BE2C (cell line): ENCODE measurements around the gene ABTB2.

ENCODE experiments used
- DNase-seq: peaks from one replicate; pipeline ENCODE4 v3.0.0-alpha.2; 2020
- H3K27me3 ChIP-seq: fragments of 250-450 bp; sonication (Bioruptor Pico); 2 replicates; pipeline ENCODE4 v1.5.1; 2020; ENCODE audit warnings: mild to moderate bottlenecking
- H3K36me3 ChIP-seq: fragments of 250-450 bp; sonication (Bioruptor Pico); 2 replicates; pipeline ENCODE4 v1.5.1; 2020; ENCODE audit warnings: mild to moderate bottlenecking
- H3K4me1 ChIP-seq: fragments of 250-450 bp; sonication (Bioruptor Pico); 2 replicates; pipeline ENCODE4 v1.5.1; 2020
- H3K4me3 ChIP-seq: 2 replicates; pipeline ENCODE4 v1.5.1; 2011; ENCODE audit warnings: low read depth, low read length
- H3K9me3 ChIP-seq: fragments of 250-450 bp; sonication (Bioruptor Pico); 2 replicates; pipeline ENCODE4 v1.5.1; 2020
- TF ChIP-seq, protein P1 (sequence below): IDR thresholded peaks from 2 replicates; pipeline ENCODE4 v1.5.1; 2012; ENCODE audit warnings: mild to moderate bottlenecking, low read depth, low read length

The ABTB2 gene

GRCh38 chr11:34314176-34314575, 43.6 kb downstream of the ABTB2 start:
- Histone ChIP-seq H3K36me3 (no peaks in the 10 kb centered on the region), H3K4me1 (no peaks in the 10 kb centered on the region), H3K9me3 (no peaks in the 10 kb centered on the region), H3K4me3 (no peak overlapping the region), H3K27me3 (no peaks in the 10 kb centered on the region)
- TF ChIP-seq, protein P1, sequence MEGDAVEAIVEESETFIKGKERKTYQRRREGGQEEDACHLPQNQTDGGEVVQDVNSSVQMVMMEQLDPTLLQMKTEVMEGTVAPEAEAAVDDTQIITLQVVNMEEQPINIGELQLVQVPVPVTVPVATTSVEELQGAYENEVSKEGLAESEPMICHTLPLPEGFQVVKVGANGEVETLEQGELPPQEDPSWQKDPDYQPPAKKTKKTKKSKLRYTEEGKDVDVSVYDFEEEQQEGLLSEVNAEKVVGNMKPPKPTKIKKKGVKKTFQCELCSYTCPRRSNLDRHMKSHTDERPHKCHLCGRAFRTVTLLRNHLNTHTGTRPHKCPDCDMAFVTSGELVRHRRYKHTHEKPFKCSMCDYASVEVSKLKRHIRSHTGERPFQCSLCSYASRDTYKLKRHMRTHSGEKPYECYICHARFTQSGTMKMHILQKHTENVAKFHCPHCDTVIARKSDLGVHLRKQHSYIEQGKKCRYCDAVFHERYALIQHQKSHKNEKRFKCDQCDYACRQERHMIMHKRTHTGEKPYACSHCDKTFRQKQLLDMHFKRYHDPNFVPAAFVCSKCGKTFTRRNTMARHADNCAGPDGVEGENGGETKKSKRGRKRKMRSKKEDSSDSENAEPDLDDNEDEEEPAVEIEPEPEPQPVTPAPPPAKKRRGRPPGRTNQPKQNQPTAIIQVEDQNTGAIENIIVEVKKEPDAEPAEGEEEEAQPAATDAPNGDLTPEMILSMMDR, result no peak
- no peak for DNase-seq

- DNase-seq, result no peak
- Histone ChIP-seq H3K36me3 (no peaks in the 10 kb centered on the region), H3K4me1 (no peaks in the 10 kb centered on the region), H3K9me3 (no peaks in the 10 kb centered on the region), H3K4me3 (no peak overlapping the region), H3K27me3 (no peaks in the 10 kb centered on the region)
- TF ChIP-seq, protein P1, result no peak
Observed at GRCh38 chr11:34313099-34313517, 44.7 kb downstream of the ABTB2 start.

- H3K4me1 ChIP-seq, result no peaks in the 10 kb centered on the region
- DNase-seq, result no peak
Observed at GRCh38 chr11:34311126-34311525, 46.7 kb downstream of the ABTB2 start.

GRCh38 chr11:34309965-34310364, 47.8 kb downstream of the ABTB2 start:
- Histone ChIP-seq H3K36me3 (no peaks in the 10 kb centered on the region), H3K9me3 (no peaks in the 10 kb centered on the region), H3K27me3 (no peaks in the 10 kb centered on the region), H3K4me1 (no peaks in the 10 kb centered on the region), H3K4me3 (no peak overlapping the region)
- no peak for DNase-seq
- TF ChIP-seq, protein P1, result no peak

More at GRCh38 chr11:34311126-34311525, 46.7 kb downstream of the ABTB2 start:
- Histone ChIP-seq H3K4me3 (no peak overlapping the region), H3K27me3 (no peaks in the 10 kb centered on the region), H3K36me3 (no peaks in the 10 kb centered on the region), H3K9me3 (no peaks in the 10 kb centered on the region)
- TF ChIP-seq, protein P1, result no peak

DNA sequence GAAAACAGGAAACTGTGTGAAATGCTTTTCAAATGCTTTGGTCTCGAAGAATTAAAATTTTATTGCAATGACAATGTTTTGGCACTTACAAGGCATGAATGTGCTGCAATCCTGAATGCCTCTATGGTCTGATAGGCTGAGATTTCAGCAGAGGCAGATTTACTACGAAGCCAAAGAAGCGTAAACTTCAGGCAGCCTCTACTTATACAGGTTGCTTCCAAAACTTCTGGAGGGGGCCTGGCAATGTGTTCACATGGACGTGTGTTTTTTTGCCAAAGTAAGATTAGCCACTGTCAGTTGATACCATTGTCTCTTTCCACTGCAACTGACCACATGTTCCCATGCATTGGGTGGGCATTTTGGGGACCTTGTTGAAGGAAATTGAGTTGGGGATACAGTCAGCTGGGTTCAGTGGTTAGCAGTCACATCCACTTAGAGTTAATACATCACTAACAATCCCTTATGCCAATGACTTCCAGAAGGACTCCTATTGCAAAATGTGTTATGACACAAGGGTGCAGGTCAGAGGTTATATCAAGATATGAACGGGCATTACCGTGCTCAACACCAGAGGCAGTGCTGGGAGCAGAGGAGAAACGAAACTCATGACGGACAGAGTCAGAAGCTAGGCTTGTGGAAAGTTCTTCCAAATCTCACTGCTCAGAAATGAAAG, 48.8 kb downstream of the ABTB2 start:
- Histone ChIP-seq H3K27me3 (no peaks in the 10 kb centered on the region), H3K4me3 (no peak overlapping the region), H3K36me3 (no peaks in the 10 kb centered on the region), H3K9me3 (no peaks in the 10 kb centered on the region), H3K4me1 (no peaks in the 10 kb centered on the region)
- no peak for DNase-seq
- TF ChIP-seq, protein P1, result no peak

DNA sequence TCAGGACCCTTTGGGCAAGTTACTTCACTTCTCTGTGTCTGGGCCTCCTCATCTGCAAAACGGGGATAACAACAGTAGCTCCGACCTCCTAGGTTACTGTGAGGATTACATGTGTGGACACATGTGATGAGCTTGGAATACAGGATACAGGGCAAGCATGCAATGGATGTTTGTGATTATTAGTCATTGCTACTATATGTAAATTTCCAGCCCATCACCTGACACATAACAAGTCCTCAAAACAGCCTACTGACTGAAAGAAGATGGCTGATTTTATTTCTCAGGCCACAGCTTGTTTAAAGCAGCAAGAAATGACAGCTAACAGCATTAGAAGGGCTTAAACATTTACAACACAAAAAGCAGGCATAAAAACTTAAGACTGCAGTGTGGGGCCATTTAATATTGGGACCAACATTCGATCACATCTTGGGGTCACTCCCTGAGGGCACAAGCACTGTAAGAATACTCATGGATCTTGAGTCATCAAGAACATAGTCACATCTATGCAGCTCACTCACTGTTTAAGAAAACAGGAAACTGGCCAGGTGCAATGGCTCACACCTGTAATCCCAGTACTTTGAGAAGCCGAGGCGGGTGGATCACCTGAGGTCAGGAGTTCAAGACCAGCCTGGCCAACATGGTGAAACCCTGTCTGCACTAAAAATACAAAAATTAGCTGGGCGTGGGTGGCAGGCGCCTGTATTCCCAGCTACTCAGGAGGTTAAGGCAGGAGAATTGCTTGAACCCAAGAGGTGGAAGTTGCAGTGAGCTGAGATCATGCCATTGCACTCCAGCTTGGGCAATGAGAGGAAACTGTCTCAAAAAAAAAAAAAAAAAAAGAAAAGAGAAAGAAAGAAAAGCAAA, 49.5 kb downstream of the ABTB2 start:
- no peak for DNase-seq
- Histone ChIP-seq H3K36me3 (no peaks in the 10 kb centered on the region), H3K9me3 (no peaks in the 10 kb centered on the region), H3K4me3 (no peak overlapping the region), H3K4me1 (no peaks in the 10 kb centered on the region), H3K27me3 (no peaks in the 10 kb centered on the region)
- TF ChIP-seq, protein P1, result no peak
